ENCODE results near the gene FOLR2.
A peak's percentile ranks its signal among the peaks of the same experiment; 100 is the strongest.

The FOLR2 gene

GRCh38 chr11:72208281-72208680 lies 8.3 kb upstream of the FOLR2 start:
- no peak for FAIRE-seq

- FAIRE-seq, result no peak
These were observed 7.5 kb upstream of the FOLR2 start for GRCh38 chr11:72209101-72209500.

GRCh38 chr11:72217841-72218240 lies 1.2 kb downstream of the FOLR2 start:
- no peak for FAIRE-seq

GRCh38 chr11:72218251-72218745 lies 1.7 kb downstream of the FOLR2 start:
- FAIRE-seq, result no peak

GRCh38 chr11:72220696-72221363 lies 4.2 kb downstream of the FOLR2 start:
- no peak for FAIRE-seq

- no peak for FAIRE-seq
These were observed 4.9 kb downstream of the FOLR2 start for GRCh38 chr11:72221386-72222075.

- no peak for FAIRE-seq
These were observed 5.7 kb downstream of the FOLR2 start for GRCh38 chr11:72222106-72222891.

GRCh38 chr11:72222907-72223614 lies 6.5 kb downstream of the FOLR2 start:
- peak; percentile 95 for FAIRE-seq

- FAIRE-seq, result no peak
These were observed 7.3 kb downstream of the FOLR2 start for GRCh38 chr11:72223615-72224563.

- FAIRE-seq, result no peak
These were observed 8.2 kb downstream of the FOLR2 start, which contains the start of gene INPPL1 for GRCh38 chr11:72224564-72225410. INPPL1 (plus strand) TSS chr11:72224767; CDS start chr11:72224985, 218 bp downstream.

GRCh38 chr11:72225411-72225951 lies 8.9 kb downstream of the FOLR2 start:
- FAIRE-seq, result no peak

GRCh38 chr11:72226701-72227100 lies 10.1 kb downstream of the FOLR2 start:
- no peak for FAIRE-seq

GRCh38 chr11:72227316-72228228 lies 11.0 kb downstream of the FOLR2 start:
- FAIRE-seq, result no peak

- FAIRE-seq, result no peak
These were observed 11.7 kb downstream of the FOLR2 start for GRCh38 chr11:72228229-72228843.

GRCh38 chr11:72228844-72229231 lies 12.2 kb downstream of the FOLR2 start:
- no peak for FAIRE-seq

GRCh38 chr11:72229336-72229924 lies 12.8 kb downstream of the FOLR2 start:
- no peak for FAIRE-seq

- no peak for FAIRE-seq
These were observed 13.6 kb downstream of the FOLR2 start for GRCh38 chr11:72229925-72230763.
